Right ventricle myocardium superior (tissue), 1 donor: ENCODE measurements around the gene XDH. TPM values are rescaled to one million over a fixed set of nuclear protein-coding genes. Genes with fewer than 3 reads are reported as not detected.

ENCODE experiments used
- ATAC-seq: fragments of 200-7000 bp; cut with Tn5 transposase; one replicate; pipeline ENCODE4 v1.9.1; 2020; ENCODE audit warnings: mild to moderate bottlenecking; ENCODE audit not compliant: poor library complexity
- DNase-seq: peaks from one replicate; pipeline ENCODE4 v3.0.0-alpha.2; 2020
- intact Hi-C: fragments of 100-400 bp; cut with DNase I; formaldehyde crosslinking; loops from one replicate; pipeline ENCODE4 v1.11.2; 2022
- total RNA-seq: library from RNA; stranded (reverse); fragmentation: NEBNext Ultra II Directional; extraction: Animal tissue kit (Norgen Biotek cat#: 25700); gene quantifications from one replicate; pipeline ENCODE4 v1.2.1, GENCODE V29; 2021
- donor health status: DM: no; HTN: yes; CAD: no; lungs with severe emphysema.

Gene XDH
- total RNA-seq, 1 donor from 2014 or later, result 0.13 TPM

- ATAC-seq (no peak), DNase-seq (no peak)
- intact Hi-C loops, result loop anchor here (10.0 kb wide), 1 partner anchor 165 kb away; no protein-coding TSS in a partner anchor
Observed at GRCh38 chr2:31339696-31340095, 74.8 kb downstream of the XDH start.

DNA sequence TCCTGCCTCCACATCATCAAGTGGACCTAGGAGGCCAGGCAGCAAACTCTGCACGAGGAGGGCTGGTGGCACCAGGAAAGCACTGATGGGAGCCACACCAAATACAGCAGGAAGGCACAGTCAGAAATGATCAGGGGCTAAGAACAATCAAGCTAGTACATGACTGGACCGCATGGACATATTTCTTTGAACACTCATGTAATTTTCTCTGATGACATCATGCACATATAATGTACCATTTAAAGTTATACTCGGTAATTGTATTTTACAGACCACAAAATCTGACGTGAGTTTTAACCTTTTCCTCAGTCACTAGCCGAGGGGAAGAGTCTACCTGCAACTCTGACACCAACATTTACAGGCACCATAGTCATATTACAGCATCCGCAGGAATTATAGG, 76.7 kb downstream of the XDH start:
- ATAC-seq, result no peak
- DNase-seq, result no peak
- intact Hi-C loops, result loop anchor here (10.0 kb wide), 1 partner anchor 163 kb away; no protein-coding TSS in a partner anchor

- no peak for ATAC-seq
- intact Hi-C loops, result loop anchor here (10.0 kb wide), 1 partner anchor 162 kb away; no protein-coding TSS in a partner anchor
- no peak for DNase-seq
Observed at GRCh38 chr2:31337197-31337596, 77.3 kb downstream of the XDH start.

DNA sequence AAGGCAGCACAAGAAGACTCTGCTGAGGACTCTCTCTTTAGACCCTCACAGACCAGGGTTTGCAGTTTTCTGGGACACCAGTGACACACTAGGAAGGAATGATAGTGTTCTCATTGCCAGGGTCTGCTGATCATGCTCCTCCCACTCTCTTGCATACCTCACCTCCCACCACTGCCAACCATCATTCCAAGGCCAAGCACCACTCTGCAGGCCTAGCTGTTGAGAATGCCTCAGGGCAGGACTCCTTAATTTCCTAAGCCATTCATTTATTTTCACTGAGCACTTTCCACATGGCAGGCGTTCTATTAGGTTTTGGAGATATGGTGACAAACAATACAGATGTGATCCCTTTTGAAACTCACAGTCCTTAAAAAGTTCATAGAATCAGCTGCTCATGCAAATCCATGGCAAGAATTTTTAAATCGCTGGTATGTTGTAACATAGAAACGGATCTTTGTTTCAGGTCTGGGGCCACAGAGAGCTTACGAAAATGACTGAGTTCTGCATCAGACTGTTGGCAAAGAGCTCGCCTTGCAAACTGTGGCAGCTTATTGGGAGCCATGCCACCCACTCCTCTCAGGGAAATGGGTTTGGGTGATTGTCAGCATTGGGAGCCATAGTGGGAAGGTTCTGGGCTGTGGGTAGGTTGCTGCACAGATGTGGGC, 78.5 kb downstream of the XDH start:
- no peak for DNase-seq
- ATAC-seq, result peak; percentile 63
- intact Hi-C loops, result loop anchor here (10.0 kb wide), 1 partner anchor 161 kb away; no protein-coding TSS in a partner anchor

DNA sequence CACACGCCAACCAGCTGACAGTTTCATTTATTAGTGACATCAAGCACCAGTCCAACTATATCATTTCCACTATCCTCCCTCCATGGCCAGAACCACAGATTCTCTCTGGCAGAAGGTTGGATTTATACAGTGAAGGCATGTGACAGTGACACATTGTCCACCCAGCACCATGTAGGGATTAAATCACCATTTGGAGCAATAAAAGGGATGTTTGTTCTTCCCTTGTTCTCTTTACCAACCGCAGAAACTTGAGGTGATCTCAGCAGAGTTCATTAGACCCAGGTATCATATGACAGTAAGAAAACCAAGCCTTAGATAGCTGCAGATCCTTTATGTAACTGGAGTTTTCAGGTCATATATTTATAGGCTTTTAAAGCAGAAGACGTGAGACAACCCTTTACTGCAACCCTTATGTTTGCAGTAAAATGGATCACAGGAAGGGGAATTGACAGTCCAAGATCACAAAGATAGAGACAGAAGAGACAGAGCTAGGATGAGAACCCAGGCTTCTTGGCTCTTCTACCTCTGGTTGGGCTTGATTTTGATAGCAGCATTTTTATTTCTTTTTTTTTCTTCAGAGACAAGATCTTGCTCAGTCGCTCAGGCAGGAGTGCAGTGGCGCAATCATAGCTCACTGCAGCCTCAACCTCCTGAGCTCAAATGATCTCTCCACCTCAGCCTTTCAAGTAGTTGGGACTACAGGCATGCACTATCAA, 80.1 kb downstream of the XDH start:
- intact Hi-C loops, result loop anchor here (5.0 to 10.0 kb wide), 2 partner anchors 160 to 622 kb away; no protein-coding TSS in a partner anchor
- DNase-seq, result no peak
- no peak for ATAC-seq

GRCh38 chr2:31333527-31334183, 80.9 kb downstream of the XDH start:
- peak; percentile 80 for DNase-seq
- intact Hi-C loops, result loop anchor here (5.0 to 10.0 kb wide), 2 partner anchors 159 to 621 kb away; no protein-coding TSS in a partner anchor
- peak; percentile 86 for ATAC-seq

- ATAC-seq, result no peak
- DNase-seq, result no peak
- intact Hi-C loops, result loop anchor here (5.0 to 10.0 kb wide), 2 partner anchors 158 to 621 kb away; no protein-coding TSS in a partner anchor
Observed at GRCh38 chr2:31333046-31333445, 81.5 kb downstream of the XDH start.

DNA sequence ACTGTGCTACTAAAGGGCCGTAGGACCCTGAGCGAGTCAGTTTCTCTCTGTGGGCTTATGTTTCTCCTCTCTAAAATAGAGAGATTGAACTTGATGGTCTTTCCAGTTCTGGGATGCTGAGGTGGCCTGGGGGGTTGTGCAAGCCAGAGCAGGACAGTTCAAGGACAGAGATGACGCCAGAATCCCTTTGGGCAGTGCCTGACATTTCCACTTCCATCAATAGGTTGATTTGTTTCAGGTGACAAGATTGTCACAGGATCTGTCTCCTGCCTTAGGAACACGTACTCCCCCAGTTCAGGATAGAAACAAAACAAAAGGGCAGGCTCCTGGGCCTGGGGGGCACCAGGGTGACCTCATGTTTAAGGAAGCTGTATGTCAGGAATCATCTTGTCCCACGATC, 82.0 kb downstream of the XDH start:
- no peak for ATAC-seq
- intact Hi-C loops, result loop anchor here (5.0 to 10.0 kb wide), 2 partner anchors 158 to 620 kb away; no protein-coding TSS in a partner anchor

GRCh38 chr2:31331156-31331555, 83.4 kb downstream of the XDH start:
- intact Hi-C loops, result loop anchor here (5.0 to 10.0 kb wide), 2 partner anchors 156 to 619 kb away; no protein-coding TSS in a partner anchor
- ATAC-seq (no peak), DNase-seq (no peak)

More for the DNA sequence above, 82.0 kb downstream of the XDH start:
- DNase-seq, result no peak

- intact Hi-C loops, result loop anchor here (10.0 kb wide), 1 partner anchor 94 kb away; the partner anchor contains the start of gene EHD3
- no peak for ATAC-seq
- DNase-seq, result no peak
Observed at GRCh38 chr2:31329081-31329625, 85.4 kb downstream of the XDH start.

DNA sequence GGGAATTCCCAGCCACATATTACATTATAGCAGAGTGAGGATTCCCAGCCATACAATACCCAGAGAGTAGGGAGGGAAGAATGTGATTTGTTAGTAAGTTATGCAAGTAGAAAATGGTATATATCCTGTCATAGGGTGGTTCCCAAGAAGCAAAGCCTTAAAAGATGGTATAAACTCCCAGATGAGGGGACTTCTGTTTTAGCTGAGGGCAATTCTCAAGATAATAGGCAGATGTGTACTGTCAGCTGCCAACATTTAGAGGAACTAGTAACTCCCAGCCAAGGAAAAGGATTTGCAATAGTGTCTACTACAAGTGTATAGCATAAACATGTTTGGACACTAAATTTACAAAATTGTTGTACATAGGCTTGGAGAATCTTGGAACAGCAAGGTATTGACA, 86.5 kb downstream of the XDH start:
- peak; percentile 23 for ATAC-seq
- intact Hi-C loops, result loop anchor here (10.0 kb wide), 1 partner anchor 93 kb away; the partner anchor contains the start of gene EHD3

DNA sequence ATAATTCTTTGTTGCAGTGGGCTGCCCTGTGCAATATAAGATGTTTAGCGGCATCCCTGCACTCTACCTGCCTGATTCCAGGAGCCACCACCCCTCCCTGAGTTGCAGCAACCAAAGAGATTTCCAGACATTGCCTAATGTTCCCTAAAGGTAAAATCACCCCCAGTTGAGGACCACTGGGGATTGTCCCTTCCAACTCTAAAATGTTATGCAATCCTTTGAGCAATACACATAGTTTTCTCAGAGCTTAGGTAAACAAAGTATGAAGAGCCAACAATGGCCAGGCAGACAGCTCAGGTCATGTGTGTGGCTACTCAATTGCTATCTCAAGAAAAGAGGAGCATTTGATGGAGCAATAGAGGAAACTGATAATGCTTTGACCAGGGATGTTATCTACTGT, 87.0 kb downstream of the XDH start:
- no peak for DNase-seq
- intact Hi-C loops, result loop anchor here (10.0 kb wide), 1 partner anchor 93 kb away; the partner anchor contains the start of gene EHD3
- no peak for ATAC-seq

More for the DNA sequence above, 86.5 kb downstream of the XDH start:
- DNase-seq, result no peak

GRCh38 chr2:31324016-31324633, 90.4 kb downstream of the XDH start:
- intact Hi-C loops, result loop anchor here (10.0 kb wide), 1 partner anchor 89 kb away; the partner anchor contains the start of gene EHD3
- no peak for DNase-seq
- no peak for ATAC-seq

DNA sequence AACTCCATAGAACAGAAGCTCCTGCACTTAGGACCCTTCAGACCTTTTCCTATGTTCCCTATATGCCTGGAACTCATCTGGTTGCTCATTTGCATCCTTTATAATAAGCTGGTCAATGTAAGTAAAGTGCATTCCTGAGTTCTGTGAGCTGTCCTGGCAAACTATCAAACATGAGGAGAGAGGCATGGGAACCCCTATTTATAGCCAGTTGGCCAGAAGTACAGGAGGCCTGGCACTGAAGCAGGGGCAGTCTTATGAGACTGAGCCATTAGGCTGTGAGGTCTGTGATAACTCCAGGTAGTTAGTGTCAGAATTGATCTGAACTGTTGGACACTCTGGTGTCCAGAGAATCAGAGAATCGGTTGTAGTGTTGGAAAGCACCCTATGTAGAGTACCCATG, 92.2 kb downstream of the XDH start:
- no peak for DNase-seq
- peak; percentile 79 for ATAC-seq

DNA sequence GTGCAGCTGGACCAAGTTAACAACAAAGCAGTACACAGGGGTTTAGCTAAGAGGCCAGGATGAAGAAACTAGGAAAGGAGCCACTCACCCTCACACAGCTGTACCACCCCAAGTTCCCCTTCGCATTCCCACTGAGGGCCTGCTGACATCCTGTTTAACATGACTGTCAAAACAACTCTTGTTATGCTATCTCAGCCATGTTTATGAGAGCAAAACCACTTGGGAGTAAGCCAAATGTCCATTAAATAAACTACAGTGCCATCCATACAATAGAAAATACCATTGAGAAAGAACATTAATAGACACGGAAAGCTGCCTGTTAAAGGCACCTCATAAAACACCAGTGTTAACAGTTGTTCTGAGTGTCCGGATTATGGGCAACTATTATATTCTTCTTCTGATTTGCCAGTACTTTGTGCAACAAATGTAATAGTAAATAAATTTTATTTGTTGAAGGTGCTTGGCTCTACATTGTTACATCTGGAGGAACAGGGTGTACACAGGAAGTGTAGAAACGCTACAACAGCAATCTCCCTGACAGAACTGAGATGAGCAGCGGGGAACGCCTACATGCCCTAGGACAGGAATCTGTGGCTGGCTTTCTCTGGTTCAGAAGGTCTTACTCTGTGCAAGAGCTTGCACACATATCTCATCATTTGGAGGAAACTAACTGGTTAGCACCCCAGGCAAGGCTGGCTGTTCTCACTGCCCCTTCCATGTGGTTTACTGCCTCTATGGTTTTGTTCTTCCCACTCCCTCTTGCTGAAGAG, 95.0 kb downstream of the XDH start:
- ATAC-seq (peak; percentile 75), DNase-seq (peak; percentile 58)
- intact Hi-C loops, result loop anchor here (10.0 kb wide), 1 partner anchor 85 kb away; the partner anchor contains the start of gene EHD3

More for the DNA sequence above, 92.2 kb downstream of the XDH start:
- intact Hi-C loops, result loop anchor here (10.0 kb wide), 1 partner anchor 88 kb away; the partner anchor contains the start of gene EHD3

DNA sequence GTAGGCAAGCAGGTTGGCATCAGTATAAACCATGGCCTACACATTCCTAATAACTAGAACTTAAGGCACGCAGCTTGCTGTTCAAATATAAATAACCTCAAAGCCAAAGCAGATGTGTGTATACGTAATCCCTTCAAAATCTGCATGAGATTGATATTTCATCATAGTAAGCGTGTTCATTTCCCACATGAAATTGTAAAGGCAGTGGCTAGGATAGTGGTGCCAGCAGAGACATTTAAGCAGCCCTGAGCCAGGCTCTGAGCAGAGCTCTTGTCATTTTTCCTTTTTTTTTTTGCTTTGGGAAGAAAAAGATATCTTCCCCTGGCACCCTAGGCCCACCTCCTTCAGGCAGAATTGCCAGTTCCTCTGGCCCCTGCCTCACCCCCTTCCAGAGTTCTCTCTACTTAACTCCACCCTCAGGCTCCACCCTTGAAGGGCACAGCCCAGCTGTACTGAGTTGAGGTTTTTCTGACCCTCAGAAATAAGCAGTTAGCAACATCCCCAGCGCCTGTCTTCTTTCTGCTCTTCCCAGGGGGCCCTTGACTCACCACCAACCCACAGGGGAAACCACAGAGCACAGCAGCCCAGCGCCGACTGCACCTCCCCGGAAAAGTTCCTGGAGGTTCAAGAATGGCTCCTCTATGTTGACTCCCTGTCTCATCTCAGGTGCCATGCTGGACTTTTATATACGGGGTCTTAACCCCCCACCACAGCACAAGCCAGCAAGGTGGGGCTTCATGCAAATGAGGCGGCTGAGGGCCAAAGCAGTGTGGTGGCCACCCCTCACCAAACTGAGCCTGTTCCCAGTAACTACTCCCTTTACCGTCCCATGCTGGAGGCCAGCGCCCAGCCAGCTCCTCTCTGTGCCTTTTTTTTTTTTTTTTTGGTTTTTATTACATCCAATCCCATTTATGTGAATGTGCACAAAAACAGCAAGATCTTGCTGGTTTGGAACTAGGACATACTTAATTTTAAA, 95.9 kb downstream of the XDH start:
- intact Hi-C loops, result no loop called here
- DNase-seq (peak; percentile 57), ATAC-seq (peak; percentile 62)
